Effector CD8-positive, alpha-beta T cell (primary cell): Measurements from ENCODE around the gene NDUFC2.
"Not testable (repeated sequence)": the region's sequence is repeated elsewhere in the genome, so short reads cannot be mapped to it uniquely, and the experiment has no call there.

Experiments
- DNase-seq: peaks from one replicate; lab custom pipeline; 2025; lab: John Stamatoyannopoulos, UW
- total RNA-seq, 4 experiments: gene quantifications; one replicate each; lab custom pipeline; 2026; lab: John Stamatoyannopoulos, UW

The NDUFC2 gene
- total RNA-seq = 5.5 to 9.7 (median 7.7) reads per million in 4 experiments

DNA sequence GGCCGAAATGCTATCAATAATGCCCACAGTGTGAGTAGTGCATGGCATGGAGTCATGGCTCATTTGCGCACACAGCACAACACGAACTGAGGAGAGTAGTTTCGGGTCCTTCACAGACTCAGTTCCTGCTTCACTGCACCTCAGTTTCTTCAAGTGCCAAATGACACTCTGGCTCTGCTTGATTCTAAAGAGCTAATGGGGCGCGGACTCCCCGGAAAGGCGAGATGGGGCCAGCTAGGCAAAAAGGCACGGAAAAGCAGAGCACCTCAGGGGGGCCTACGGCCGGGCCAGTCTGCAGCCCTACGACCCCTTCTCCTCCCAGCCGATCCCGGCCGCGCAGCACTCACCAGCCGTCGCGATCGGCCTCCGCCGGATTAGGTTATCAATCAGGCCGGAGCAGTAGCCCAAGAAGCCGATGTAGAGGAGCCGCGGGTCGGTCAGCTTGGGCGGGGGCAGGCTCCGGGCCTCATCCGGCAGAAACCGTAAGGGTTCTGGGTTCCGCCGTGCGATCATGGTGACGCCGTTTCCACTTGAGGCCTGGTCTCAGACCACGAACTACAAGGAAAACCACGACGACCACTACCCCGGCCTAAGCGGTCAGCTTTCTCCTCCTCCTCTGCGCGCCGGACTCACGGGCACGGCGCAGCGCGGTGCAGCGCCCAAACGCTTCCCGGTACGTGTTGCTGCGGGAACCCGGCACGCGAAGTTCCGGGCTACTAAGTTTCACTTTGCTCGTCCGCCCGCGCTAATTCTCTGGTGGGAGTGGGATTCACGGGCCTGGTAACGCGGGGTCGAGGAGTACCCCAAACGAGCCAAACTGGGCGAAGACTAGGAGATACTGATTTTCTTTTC is at the start of gene NDUFC2:
Gene NDUFC2 (minus strand): TSS at position 631 of the 852 bp plus-strand sequence. CDS start 118 bp downstream, at position 513.
- DNase-seq = peak; percentile 15

DNA sequence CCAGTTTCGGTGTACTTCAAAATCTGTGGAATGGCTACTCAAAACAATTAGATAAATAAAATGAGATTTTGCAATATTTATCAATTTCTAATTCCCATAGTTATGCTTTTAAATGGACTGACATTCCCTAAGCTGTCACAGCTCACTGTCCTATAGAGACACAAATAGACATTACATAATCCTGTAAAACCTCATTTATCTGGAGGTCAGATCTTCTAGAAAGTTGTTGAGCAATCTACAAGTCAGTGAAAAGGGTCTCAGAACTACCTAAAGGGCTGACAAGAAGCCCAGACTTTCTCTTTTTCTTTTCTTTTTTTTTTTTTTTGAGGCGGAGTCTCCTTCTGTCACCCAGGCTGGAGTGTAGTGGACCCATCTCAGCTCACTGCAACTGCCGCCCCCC is 47.7 kb upstream of the NDUFC2 start:
- DNase-seq = no peak

DNA sequence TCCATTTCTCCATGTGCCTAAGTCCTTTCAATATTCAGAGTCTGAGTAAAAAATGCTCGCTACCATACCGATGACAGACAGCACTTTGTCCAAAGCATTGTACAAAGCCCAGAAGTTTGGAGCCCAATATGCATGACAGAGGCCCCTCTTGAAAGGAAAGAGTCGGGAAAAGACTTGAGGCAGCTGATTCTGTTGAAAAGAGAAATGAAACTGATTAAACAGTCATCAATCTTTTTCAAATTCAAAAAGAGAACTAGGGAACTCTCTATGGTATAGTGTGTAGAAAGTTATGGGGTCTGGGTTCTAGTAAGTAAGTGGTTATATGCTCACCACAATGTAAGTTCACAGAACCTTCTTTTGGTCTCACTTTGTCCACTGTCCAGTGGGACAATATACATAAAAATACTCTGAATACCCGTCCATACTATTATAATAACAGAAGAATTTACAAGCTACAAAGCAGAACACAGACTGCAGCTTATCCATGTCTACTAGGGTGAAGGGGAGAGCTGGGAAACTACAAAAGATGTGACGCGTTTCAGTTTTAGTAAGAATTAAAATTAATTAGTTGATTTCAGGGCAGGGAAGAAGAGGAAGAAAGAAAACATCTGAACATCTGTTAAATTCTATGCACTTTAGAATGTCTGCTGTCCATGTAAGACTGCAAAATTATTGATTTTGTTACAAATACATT is 33.1 kb upstream of the NDUFC2 start:
- DNase-seq = no peak

DNA sequence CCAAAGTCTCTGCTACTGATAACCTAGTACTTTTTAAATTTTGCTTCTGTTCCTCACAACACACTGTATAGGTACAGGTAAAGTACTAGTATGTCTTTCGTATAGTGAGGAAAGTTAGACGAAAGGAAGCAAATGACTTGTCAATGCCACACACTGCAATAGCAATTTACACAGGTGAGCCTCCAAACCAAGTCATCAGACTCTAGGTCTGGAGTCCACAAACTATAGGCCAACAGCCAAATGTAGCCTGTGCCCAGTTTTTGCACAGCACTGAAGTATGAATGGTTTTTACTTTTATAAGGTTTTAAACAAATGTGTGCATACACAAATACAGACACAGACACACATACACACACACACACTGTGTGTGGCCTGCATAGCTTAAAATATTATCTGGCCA is 31.6 kb upstream of the NDUFC2 start:
- DNase-seq = no peak

DNA sequence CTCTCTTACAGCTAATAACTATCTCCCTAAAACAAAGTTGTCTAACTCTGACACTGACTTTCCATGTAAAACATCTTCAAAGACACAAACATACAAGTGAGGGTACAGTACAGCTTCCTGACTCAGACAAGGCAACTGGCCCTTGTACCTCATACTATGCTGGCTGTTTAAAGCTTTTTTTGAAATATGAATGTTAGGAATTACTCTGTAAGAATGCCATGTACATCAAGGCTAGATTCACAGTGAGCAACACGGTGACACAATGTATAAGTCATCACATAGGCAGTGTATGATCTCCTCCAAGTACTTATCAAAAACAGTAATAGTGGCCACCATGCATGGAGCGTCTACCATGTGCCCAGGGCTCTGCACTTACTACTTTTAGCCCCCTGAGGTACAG is 31.2 kb upstream of the NDUFC2 start:
- DNase-seq = no peak

DNA sequence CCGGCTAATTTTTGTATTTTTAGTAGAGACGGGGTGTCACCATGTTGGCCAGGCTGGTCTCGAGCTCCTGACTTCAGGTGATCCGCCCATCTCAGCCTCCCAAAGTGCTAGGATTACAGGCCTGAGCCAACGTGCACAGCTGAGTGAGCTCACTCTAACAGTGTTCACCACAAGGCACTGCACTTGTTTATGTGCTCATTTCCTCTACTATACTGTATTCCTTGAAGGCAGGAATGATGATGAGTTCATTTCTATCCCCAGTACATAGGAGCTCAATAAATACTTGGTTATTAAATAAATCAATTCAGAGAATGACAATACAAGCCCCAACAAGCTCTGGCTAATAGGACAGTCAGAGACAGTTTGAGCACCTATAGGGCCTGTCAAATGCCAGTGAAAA is 30.7 kb upstream of the NDUFC2 start:
- no peak for DNase-seq

DNA sequence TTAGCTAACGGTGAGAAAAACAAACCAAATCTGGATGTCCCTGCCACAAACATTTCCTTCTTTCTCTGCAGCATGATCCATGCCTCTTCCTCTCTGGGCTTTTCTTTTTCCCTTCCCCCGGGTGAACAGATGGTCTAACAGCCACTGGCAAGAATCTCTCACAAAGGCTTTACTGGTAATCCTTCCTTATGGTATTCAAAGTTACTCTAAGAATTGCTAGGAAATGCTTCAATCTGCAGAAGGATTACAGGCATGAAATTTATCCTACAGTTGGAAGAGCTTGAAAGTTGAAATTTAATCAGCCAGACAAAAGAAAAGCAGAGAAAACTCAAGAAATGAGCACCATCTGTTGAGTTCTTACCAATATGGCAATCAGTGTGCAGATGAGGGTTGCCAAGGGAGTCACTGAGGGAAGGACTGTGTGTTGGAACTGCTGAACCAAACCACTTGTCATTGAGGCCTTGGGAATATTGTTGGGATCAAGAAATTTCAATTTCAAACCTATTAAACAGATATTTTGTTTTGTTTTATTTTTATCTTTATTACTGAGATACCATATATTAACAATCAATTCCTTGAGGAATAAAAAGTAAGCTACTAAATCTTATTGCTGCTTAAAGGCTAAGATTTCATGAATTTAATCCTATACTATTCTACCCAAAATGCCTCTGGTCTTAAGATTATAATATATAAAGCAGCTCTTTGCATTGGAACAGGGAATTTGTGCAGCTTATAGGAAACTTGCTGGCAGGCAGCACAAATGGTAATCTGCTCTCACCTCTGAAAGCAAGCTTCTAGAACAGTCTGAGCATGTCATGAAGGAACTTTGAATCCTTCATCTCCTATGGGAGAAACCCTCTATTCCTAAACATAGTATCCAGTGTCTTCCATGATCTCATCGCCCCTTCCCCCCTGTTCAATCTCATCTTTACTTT is 29.7 kb upstream of the NDUFC2 start:
- DNase-seq = no peak

DNA sequence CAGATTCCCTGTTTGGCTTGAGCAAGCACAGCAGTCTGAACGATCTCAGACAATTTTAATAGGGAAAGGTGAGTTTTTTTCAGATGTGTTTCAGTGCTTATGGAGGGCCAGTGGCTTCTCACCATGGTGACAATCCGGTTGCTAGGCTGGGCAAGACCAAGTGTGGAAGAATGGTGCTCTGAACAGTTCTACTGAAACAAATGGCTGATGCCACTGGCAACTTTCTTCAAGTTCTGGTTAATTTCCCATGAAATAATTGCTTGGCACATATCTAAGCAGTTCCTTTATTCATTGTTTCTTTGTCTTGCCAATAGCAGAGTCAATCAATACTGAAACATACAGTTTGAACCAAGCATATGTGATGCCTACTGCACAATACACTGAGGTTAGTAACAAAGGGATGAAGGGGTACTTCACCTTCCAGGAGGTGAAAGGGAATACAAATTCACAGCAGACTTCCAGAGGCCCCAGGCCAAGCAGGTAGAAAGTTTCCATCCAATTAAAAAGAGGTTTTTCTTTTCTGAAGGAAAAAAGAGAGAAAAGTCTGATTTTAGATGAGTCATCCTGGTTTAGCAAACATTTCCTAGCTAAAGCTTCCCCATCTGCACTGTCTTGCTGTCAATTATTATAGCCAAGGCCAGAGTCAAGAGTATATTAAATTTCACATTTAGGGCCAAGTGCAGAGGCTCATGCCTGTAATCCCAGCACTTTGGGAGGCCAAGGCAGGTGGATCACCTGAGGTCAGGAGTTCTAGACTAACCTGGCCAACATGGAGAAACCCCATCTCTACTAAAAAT is 21.2 kb upstream of the NDUFC2 start:
- DNase-seq = no peak

DNA sequence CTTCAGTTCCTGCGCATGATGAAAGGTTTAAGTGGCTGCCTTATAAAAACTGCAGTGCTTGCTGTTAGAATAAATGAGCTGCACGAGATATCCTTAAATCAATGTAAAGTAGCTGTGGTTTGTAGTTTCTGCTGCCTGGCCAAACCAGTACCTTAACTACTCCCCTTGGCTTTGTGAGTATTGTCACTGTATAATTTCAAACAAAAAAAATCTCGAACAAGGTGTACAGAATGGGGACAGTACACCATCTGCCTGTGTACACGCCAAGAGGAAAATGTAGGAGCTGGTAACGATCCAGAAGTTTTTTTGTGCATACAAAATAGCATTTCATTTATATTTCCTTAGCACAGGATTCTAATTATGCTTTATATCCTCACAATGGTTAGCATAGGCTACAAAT is 20.6 kb upstream of the NDUFC2 start:
- DNase-seq = no peak

DNA sequence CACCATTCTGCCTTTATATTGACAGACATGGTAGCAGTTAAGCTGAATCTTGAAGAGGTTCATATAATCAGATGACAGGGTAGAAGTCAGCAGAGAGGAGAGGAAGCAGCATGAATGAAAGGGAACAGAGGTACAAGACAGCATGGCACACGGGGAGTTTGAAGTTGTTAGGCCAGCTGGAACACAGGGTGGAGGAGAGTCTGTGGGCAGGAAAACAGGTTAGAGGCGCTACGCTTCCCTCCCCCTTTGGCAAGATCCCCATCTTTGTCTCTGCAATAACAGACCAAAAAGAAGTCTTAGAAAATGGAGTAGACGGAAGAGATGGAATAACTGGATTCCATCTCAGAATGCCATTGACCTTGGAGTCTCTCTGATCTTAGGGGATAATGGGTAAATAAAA is 20.0 kb upstream of the NDUFC2 start:
- no peak for DNase-seq

DNA sequence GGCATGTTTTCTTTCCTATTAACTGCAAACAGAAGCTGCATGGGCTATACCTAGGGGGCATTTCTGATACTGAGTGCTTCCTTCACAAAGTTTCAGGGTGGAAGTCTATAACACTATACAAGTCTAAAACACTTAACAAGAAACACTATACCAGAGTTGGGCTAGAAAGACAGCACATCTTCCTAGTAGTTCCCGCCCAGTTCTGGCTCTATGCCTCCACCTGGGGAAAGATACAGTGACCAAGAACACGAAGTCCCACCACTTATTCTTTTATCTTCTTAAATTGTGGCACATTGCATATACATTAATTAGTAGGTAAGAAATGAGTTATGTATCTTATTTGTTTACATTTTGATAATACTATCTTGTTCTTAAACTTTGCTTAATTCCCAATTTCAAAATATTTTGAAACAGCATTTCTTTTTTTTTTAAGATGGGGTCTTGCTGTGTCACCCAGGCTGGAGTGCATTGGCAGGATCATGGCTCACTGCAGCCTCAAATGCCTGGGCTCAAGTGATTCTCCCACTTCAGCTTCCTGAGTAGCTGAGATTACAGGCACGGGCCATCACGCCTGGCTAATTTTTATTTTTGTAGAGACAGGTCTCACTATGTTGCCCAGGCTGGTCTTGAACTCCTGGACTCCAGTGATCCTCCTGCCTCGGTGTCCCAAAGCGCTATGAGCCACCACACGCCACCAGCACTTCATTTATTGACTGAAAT is 18.2 kb upstream of the NDUFC2 start:
- DNase-seq = no peak

DNA sequence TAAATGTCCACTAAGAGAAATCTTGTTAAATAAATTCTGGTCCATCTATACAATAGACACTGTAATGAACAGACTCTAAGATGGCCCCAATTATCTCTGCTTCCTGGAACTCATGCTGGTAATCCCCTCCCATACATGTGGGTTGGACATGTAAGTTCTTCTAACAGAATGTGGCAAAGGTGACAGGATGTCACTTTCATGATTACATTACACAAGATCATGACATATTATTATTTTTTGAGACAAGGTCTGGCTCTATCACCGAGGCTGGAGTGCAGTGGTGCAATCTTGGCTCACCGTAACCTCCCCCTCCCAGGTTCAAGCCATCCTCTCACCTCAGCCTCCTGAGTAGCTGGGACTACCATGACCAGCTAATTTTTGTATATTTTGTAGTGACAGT is 14.6 kb upstream of the NDUFC2 start:
- no peak for DNase-seq

DNA sequence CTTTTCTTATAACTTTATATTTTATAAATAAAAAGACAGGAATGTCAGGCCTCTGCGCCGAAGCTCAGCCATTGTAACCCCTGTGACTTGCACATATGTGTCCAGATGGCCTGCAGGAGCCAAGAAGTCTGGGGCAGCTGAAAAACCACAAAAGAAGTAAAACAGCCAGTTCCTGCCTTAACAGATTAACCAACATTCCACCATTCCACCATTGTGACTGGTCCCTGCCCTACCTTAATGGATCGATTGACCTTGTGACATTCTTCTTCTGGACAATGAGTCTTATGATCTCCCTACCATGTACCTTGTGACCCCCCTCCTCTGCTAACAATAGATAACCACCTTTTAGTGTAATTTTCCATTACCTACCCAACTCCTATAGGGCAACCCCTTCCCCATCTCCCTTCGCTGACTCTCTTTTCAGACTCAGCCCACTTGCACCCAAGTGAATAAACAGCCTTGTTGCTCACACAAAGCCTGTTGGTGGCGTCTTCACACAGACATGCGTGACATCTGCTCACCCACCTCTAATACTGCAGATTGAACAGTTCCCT is 6.9 kb upstream of the NDUFC2 start:
- not testable (repeated sequence) for DNase-seq

DNA sequence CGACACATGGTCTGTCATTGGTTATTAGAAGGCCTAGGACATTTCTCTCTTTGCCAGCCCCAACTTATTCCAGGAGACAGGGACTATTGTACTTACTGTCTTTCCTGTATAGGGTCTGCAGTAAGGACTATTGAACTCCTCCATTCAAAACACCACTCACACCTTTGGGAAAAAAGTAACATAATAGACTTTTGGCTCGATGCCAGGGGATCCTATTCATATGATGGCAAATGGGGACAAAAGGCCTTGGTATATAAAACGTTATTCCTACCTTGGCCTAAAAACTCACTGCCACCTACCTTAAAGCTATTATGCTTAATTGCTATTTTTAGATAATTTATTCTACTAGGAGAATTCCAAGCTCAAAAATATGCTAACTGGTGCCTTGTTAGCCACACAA is 6.3 kb upstream of the NDUFC2 start:
- DNase-seq = no peak

DNA sequence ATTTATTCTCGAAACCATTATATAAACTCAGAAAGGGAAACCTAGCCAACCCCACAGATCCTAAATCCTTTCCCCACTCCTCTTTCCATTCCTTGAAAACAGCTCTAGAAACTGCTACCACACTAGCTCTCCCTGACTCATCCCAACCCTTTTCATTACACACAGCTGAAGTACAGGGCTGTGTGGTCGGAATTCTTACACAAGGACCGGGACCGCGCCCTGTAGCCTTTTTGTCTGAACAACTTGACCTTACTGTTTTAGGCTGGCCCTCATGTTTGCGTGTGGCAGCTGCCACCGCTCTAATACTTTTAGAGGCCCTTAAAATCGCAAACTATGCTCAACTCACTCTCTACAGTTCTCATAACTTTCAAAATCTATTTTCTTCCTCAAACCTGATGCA is 4.8 kb upstream of the NDUFC2 start:
- not testable (repeated sequence) for DNase-seq

DNA sequence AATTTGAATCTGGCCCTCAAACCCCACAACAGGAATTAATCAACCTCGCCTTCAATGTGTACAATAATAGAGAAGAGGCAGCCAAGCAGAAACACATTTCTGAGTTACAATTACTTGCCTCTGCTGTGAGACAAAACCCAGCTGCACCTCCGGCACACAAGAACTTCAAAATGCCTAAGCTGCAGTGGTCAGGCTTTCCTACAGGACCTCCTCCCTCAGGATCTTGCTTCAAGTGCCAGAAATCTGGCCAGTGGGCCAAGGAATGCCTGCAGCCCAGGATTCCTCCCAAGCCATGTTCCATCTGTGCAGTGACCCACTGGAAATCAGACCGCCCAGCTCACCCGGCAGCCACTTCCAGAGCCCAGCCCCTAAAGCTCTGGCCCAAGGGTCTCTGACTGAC is 3.4 kb upstream of the NDUFC2 start:
- DNase-seq = no peak

DNA sequence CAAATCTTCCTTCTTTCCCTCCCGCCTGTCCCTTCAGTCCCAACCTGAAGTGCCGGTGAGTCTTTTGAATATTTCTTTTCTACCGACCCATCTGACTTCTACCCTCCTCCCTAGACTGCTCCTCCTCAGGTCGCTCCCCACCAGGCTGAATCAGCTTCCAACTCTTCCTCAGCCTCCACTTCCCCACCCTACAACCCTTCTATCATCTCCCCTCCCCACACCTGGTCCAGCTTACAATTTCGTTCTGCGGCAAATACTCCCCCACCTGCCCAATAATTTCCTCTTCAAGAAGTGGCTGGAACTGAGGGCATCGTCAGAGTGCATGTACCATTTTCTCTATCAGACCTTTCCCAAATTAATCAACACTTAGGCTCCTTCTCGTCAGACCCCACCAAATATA is 2.5 kb upstream of the NDUFC2 start:
- DNase-seq = no peak

DNA sequence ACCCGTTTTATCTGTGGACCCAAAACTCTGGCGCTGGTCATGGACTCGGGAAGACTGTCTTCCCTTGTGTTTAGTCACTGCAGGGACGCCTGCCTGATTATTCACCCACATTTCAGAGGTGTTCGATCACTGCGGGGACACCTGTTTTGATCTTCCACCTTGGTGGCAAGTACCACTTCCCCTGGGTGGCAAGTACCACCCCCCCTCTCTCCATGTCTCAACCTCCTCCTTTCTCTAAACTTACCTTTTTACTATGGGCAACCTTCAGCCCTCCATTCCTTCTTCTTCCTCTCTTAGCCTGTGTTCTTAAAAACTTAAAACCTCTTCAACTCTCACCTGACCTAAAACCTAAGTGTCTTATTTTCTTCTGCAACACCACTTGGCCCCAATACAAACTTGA is 1.9 kb upstream of the NDUFC2 start:
- DNase-seq = no peak

DNA sequence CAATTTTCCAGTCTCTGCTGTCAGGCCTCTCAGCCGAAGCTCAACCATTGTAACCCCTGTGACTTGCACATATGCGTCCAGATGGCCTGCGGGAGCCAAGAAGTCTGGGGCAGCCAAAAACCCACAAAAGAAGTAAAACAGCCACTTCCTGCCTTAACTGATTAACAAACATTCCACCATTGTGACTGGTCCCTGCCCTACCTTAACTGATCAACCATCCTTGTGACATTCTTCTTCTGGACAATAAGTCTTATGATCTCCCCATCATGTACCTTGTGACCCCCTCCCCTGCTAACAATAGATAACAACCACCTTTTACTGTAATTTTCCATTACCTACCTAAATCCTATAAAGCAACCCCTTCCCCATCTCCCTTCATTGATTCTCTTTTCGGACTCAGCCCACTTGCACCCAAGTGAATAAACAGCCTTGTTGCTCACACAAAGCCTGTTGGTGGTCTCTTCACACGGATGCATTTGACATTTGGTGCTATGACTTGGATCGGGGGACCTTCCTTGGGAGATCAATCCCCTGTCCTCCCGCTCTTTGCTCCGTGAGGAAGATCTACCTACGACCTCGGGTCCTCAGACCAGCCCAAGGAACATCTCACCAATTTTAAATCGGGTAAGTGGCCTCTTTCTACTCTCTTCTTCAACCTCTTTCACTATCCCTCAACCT is 1.3 kb upstream of the NDUFC2 start:
- DNase-seq = no peak
